IMR-90 (cell line): ENCODE data around the gene KRTCAP2. TPM values are rescaled to one million over a fixed set of nuclear protein-coding genes. Genes with fewer than 3 reads are reported as not detected.
A peak's percentile ranks its signal among the peaks of the same experiment; 100 is the strongest.

ENCODE experiments used
- ATAC-seq: fragments of 200-7000 bp; cut with Tn5 transposase; 2 replicates; pipeline ENCODE4 v1.9.1; 2020; ENCODE audit warnings: low read depth, mild to moderate bottlenecking, moderate library complexity
- BruUV-seq: library from RNA; stranded (reverse); fragments of 400-500 nt; replicated peaks from 2 replicates; lab custom pipeline; 2021; lab: Mats Ljungman, UMichigan
- CTCF ChIA-PET: fragments of 300-600 bp; formaldehyde crosslinking; extraction: SDS; loops from one replicate; lab custom pipeline; 2021; ENCODE audit warnings: antibody characterized with exemption; lab: Yijun Ruan, JAX
- POLR2A ChIA-PET: fragments of 300-600 bp; sonication (Branson Sonifier 250); formaldehyde crosslinking; loops from one replicate; lab custom pipeline; 2022; ENCODE audit warnings: antibody characterized with exemption; ENCODE audit not compliant: unreplicated experiment; lab: Charles Lee
- DNase-seq: peaks from one replicate; pipeline ENCODE4 v3.0.0; 2013
- H2AFZ ChIP-seq: replicated peaks from 2 replicates; pipeline ENCODE3; 2013; ENCODE audit warnings: low read length, mild to moderate bottlenecking; ENCODE audit not compliant: poor library complexity
- H2AK5ac ChIP-seq: 2 replicates; pipeline ENCODE4 v1.6.1; 2013; ENCODE audit warnings: low read depth, low read length, inconsistent platforms
- H2AK9ac ChIP-seq: replicated peaks from 2 replicates; pipeline ENCODE3; 2013; ENCODE audit warnings: mild to moderate bottlenecking, low read depth, low read length, moderate library complexity; ENCODE audit not compliant: poor library complexity
- H2BK120ac ChIP-seq: 2 replicates; pipeline ENCODE4 v1.6.1; 2013; ENCODE audit warnings: low read depth, low read length, inconsistent platforms
- H2BK15ac ChIP-seq: 3 replicates; pipeline ENCODE4 v1.6.1; 2013; ENCODE audit warnings: low read depth, low read length, inconsistent platforms
- H2BK20ac ChIP-seq: 2 replicates; pipeline ENCODE4 v1.6.1; 2013; ENCODE audit warnings: low read depth, mild to moderate bottlenecking, inconsistent platforms, low read length, moderate library complexity
- H2BK5ac ChIP-seq: 2 replicates; pipeline ENCODE4 v1.6.1; 2013; ENCODE audit warnings: mild to moderate bottlenecking, low read depth, low read length, inconsistent platforms; ENCODE audit not compliant: poor library complexity, severe bottlenecking
- H3K14ac ChIP-seq: replicated peaks from 2 replicates; pipeline ENCODE4 v1.6.1; 2013; ENCODE audit warnings: low read depth, low read length, inconsistent platforms
- H3K18ac ChIP-seq: 2 replicates; pipeline ENCODE4 v1.6.1; 2013; ENCODE audit warnings: low read depth, low read length, control low read depth
- H3K23ac ChIP-seq: 2 replicates; pipeline ENCODE4 v1.6.1; 2013; ENCODE audit warnings: low read depth, low read length, inconsistent platforms
- H3K27ac ChIP-seq: 2 replicates; pipeline ENCODE4 v1.5.1; 2013; ENCODE audit warnings: mild to moderate bottlenecking, control low read depth, low read length; ENCODE audit not compliant: insufficient read depth
- H3K27me3 ChIP-seq: 2 replicates; pipeline ENCODE4 v1.6.1; 2013; ENCODE audit warnings: low read length; ENCODE audit not compliant: control insufficient read depth, insufficient read depth
- H3K36me3 ChIP-seq: 2 replicates; pipeline ENCODE4 v1.6.1; 2013; ENCODE audit warnings: low read length, mixed read lengths; ENCODE audit not compliant: control insufficient read depth, insufficient read depth
- H3K4ac ChIP-seq: 2 replicates; pipeline ENCODE4 v1.6.1; 2013; ENCODE audit warnings: low read depth, low read length, inconsistent platforms
- H3K4me1 ChIP-seq: 2 replicates; pipeline ENCODE4 v1.6.1; 2013; ENCODE audit warnings: low read length, mixed read lengths; ENCODE audit not compliant: control insufficient read depth, insufficient read depth
- H3K4me2 ChIP-seq: 2 replicates; pipeline ENCODE4 v1.6.1; 2013; ENCODE audit warnings: low read depth, mild to moderate bottlenecking, control low read depth, low read length, moderate library complexity
- H3K4me3 ChIP-seq: 2 replicates; pipeline ENCODE4 v1.5.1; 2013; ENCODE audit warnings: low read depth, mild to moderate bottlenecking, control low read depth, low read length, moderate library complexity; ENCODE audit not compliant: insufficient read depth
- H3K56ac ChIP-seq: 2 replicates; pipeline ENCODE4 v1.6.1; 2013; ENCODE audit warnings: low read length, inconsistent platforms; ENCODE audit not compliant: insufficient read depth; ENCODE audit errors: extremely low read depth
- H3K79me1 ChIP-seq, 2 experiments: 2 replicates each; pipeline ENCODE4 v1.6.1; 2013; ENCODE audit warnings: low read length in 2 of 2, inconsistent platforms in 1 of 2, low read depth in 1 of 2
- H3K9ac ChIP-seq: 2 replicates; pipeline ENCODE4 v1.6.1; 2013; ENCODE audit warnings: low read depth, low read length, control low read depth
- H3K9me1 ChIP-seq: 2 replicates; pipeline ENCODE4 v1.6.1; 2013; ENCODE audit warnings: low read length, inconsistent platforms; ENCODE audit not compliant: insufficient read depth
- H3K9me3 ChIP-seq: 2 replicates; pipeline ENCODE4 v1.6.1; 2013; ENCODE audit warnings: low read length; ENCODE audit not compliant: control insufficient read depth, insufficient read depth
- H4K20me1 ChIP-seq: 2 replicates; pipeline ENCODE4 v1.6.1; 2013; ENCODE audit warnings: low read length, inconsistent platforms; ENCODE audit not compliant: insufficient read depth
- H4K5ac ChIP-seq: 2 replicates; pipeline ENCODE4 v1.6.1; 2013; ENCODE audit warnings: mild to moderate bottlenecking, low read depth, low read length, control low read depth
- H4K8ac ChIP-seq, 2 experiments: 2 replicates each; pipeline ENCODE4 v1.6.1; 2013; ENCODE audit warnings: low read depth in 2 of 2, low read length in 2 of 2, control low read depth in 1 of 2, inconsistent platforms in 1 of 2
- H4K91ac ChIP-seq: 2 replicates; pipeline ENCODE4 v1.6.1; 2013; ENCODE audit warnings: low read depth, low read length, inconsistent platforms; ENCODE audit not compliant: insufficient read depth
- BHLHE40 ChIP-seq: fragments of 150-350 bp; IDR thresholded peaks from 2 replicates; pipeline ENCODE4 v1.6.1; 2016; ENCODE audit warnings: mild to moderate bottlenecking, low read depth, low read length
- CEBPB ChIP-seq: IDR thresholded peaks from 2 replicates; pipeline ENCODE4 v1.6.1; 2012; ENCODE audit warnings: low read depth, low read length, improper control_type of control experiment
- CHD1 ChIP-seq: IDR thresholded peaks from 2 replicates; pipeline ENCODE4 v1.6.1; 2012; ENCODE audit warnings: low read depth, low read length, improper control_type of control experiment
- CTCF ChIP-seq: conservative IDR thresholded peaks from 2 replicates; pipeline ENCODE4 v1.5.1; 2012; ENCODE audit warnings: mild to moderate bottlenecking, low read depth, low read length, improper control_type of control experiment
- FOS ChIP-seq: fragments of 150-350 bp; IDR thresholded peaks from 2 replicates; pipeline ENCODE4 v1.6.1; 2016; ENCODE audit warnings: low read depth, low read length
- MAFK ChIP-seq: IDR thresholded peaks from 2 replicates; pipeline ENCODE4 v1.6.1; 2012; ENCODE audit warnings: low read depth, low read length, improper control_type of control experiment
- MAZ ChIP-seq: IDR thresholded peaks from 2 replicates; pipeline ENCODE4 v1.6.1; 2012; ENCODE audit warnings: low read depth, mild to moderate bottlenecking, low read length, improper control_type of control experiment, moderate library complexity, borderline replicate concordance
- MXI1 ChIP-seq: IDR thresholded peaks from 2 replicates; pipeline ENCODE4 v1.6.1; 2012; ENCODE audit warnings: low read depth, mild to moderate bottlenecking, low read length, moderate library complexity, borderline replicate concordance
- POLR2A ChIP-seq: IDR thresholded peaks from 2 replicates; pipeline ENCODE4 v1.6.1; 2012; ENCODE audit warnings: mild to moderate bottlenecking, low read depth, low read length
- RAD21 ChIP-seq: IDR thresholded peaks from 2 replicates; pipeline ENCODE4 v1.6.1; 2012; ENCODE audit warnings: low read length, improper control_type of control experiment
- RCOR1 ChIP-seq: IDR thresholded peaks from 2 replicates; pipeline ENCODE4 v1.6.1; 2012; ENCODE audit warnings: mild to moderate bottlenecking, low read length, improper control_type of control experiment; ENCODE audit not compliant: insufficient replicate concordance
- RFX5 ChIP-seq: IDR thresholded peaks from 2 replicates; pipeline ENCODE4 v1.8.0; 2012; ENCODE audit warnings: low read depth, mild to moderate bottlenecking, low read length, moderate library complexity
- SMC3 ChIP-seq: fragments of 150-350 bp; IDR thresholded peaks from 2 replicates; pipeline ENCODE4 v1.6.1; 2016; ENCODE audit warnings: low read depth, mild to moderate bottlenecking, antibody characterized with exemption, low read length, moderate library complexity
- WGBS, 2 experiments: methylation state at CpG; one replicate each; pipeline versions ENCODE4 v1.1.5 to v1.1.7; 2013; ENCODE audit warnings: missing lambda C conversion rate in 2 of 2; ENCODE audit not compliant: insufficient read length in 1 of 2; ENCODE audit errors: extremely low coverage in 2 of 2; 5-methylcytosine and 5-hydroxymethylcytosine counted together
- dilution Hi-C: fragments of 300-500 bp; cut with HindIII; formaldehyde crosslinking; loops from one replicate; pipeline ENCODE4 v1.14.3; 2018; ENCODE audit warnings: low sequenced_read_pairs; ENCODE audit not compliant: unreplicated experiment
- in situ Hi-C: fragments of 300-500 bp; cut with MboI; formaldehyde crosslinking; loops from 3 replicates; pipeline ENCODE4 v1.14.3; 2019; ENCODE audit warnings: low sequenced_read_pairs, inconsistent platforms, mixed read lengths
- intact Hi-C: fragments of 100-400 bp; cut with micrococcal nuclease; formaldehyde crosslinking; loops from 2 replicates; pipeline ENCODE4 v1.10.0; 2022
- polyA plus RNA-seq, 3 experiments: library from polyadenylated mRNA; depleted of rRNA; stranded (reverse); fragments of >200 nt; gene quantifications; 2 replicates each; pipeline ENCODE4 v1.2.3, GENCODE V29; 2012; ENCODE audit warnings: low replicate concordance in 1 of 3
- total RNA-seq: library from RNA; depleted of rRNA; stranded (reverse); fragments of >200 nt; gene quantifications from 2 replicates; pipeline ENCODE4 v1.2.3, GENCODE V29; 2012
- TF ChIP-seq, protein P1 (sequence below): fragments of 150-350 bp; IDR thresholded peaks from 2 replicates; pipeline ENCODE4 v1.6.1; 2017; ENCODE audit warnings: mild to moderate bottlenecking, antibody characterized with exemption, low read length, low read depth
- TF ChIP-seq, protein P2 (sequence below): fragments of 150-350 bp; IDR thresholded peaks from 2 replicates; pipeline ENCODE4 v1.6.1; 2016; ENCODE audit warnings: low read depth, mild to moderate bottlenecking, low read length, moderate library complexity, borderline replicate concordance

The KRTCAP2 gene
- total and polyA plus RNA-seq, 2 of the 4 experiments (the other 2 are of a cell fraction), result 76.7 to 232 TPM

GRCh38 chr1:155166471-155167165 is 6.5 kb downstream of the KRTCAP2 start:
- H3K56ac ChIP-seq, result no peak overlapping the region
- in situ Hi-C loops, result loop anchor here (5.0 kb wide), 1 partner anchor 74 kb away; no protein-coding TSS in a partner anchor
- TF ChIP-seq RFX5 (no peak), CEBPB (no peak), SMC3 (no peak), RCOR1 (no peak), BHLHE40 (no peak), POLR2A (no peak), CHD1 (no peak), MXI1 (no peak), CTCF (no peak), MAZ (no peak), MAFK (no peak), FOS (no peak), RAD21 (no peak)
- TF ChIP-seq, protein P1, sequence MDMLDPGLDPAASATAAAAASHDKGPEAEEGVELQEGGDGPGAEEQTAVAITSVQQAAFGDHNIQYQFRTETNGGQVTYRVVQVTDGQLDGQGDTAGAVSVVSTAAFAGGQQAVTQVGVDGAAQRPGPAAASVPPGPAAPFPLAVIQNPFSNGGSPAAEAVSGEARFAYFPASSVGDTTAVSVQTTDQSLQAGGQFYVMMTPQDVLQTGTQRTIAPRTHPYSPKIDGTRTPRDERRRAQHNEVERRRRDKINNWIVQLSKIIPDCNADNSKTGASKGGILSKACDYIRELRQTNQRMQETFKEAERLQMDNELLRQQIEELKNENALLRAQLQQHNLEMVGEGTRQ, result no peak
- TF ChIP-seq, protein P2, sequence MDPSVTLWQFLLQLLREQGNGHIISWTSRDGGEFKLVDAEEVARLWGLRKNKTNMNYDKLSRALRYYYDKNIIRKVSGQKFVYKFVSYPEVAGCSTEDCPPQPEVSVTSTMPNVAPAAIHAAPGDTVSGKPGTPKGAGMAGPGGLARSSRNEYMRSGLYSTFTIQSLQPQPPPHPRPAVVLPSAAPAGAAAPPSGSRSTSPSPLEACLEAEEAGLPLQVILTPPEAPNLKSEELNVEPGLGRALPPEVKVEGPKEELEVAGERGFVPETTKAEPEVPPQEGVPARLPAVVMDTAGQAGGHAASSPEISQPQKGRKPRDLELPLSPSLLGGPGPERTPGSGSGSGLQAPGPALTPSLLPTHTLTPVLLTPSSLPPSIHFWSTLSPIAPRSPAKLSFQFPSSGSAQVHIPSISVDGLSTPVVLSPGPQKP, result no peak

More at GRCh38 chr1:155166471-155167165, 6.5 kb downstream of the KRTCAP2 start:
- Histone ChIP-seq H2AK5ac (peak overlapping the region; percentile 8; the same call in 1 of the 2 replicates), H2AFZ (peak overlapping the region; percentile 53), H2AK9ac (peak overlapping the region; percentile 57), H4K20me1 (no peaks in the 10 kb centered on the region), H2BK20ac (no peak overlapping the region), H3K4me2 (no peak overlapping the region), H3K27me3 (peaks cover 6% of the 10 kb centered on the region; the same call in 1 of the 2 replicates), H3K23ac (no peak overlapping the region), H2BK15ac (no peak overlapping the region), H2BK5ac (no peak overlapping the region), H4K5ac (no peak overlapping the region), H3K4me3 (no peak overlapping the region), H3K9me1 (no peaks in the 10 kb centered on the region; the same call in 1 of the 2 replicates), H4K8ac (no peak overlapping the region), H3K14ac (no peak overlapping the region), H3K18ac (no peak overlapping the region), H2BK120ac (no peak overlapping the region), H3K79me1 (peaks cover 0 to 9% of the 10 kb centered on the region in 2 experiments), H3K9ac (no peak overlapping the region), H3K4me1 (peaks cover 2% of the 10 kb centered on the region; the same call in 1 of the 2 replicates), H3K36me3 (peaks cover 16% of the 10 kb centered on the region), H3K27ac (no peak overlapping the region), H3K4ac (no peak overlapping the region), H4K91ac (no peak overlapping the region), H3K9me3 (no peaks in the 10 kb centered on the region)
- ATAC-seq (no peak), DNase-seq (no peak)
- no TSS peak for BruUV-seq
- 20% methylated on average over 1 of the region's 27 CpGs; no CpG with 5 or more reads in 1 of the 2 experiments for WGBS, 2 experiments
- POLR2A ChIA-PET, result no interaction called here
- CTCF ChIA-PET, result interaction anchor here (1.1 to 3.1 kb wide), 6 partner anchors 12 to 81 kb away, joined by 3 to 18 read pairs (median 5); no protein-coding TSS in a partner anchor
- intact Hi-C loops, result loop anchor here (1.0 kb wide), 2 partner anchors 31 to 75 kb away; partner anchors contain the start of gene SLC50A1
- dilution Hi-C loops, result no loop called here
